Retinal pigment epithelial cell (primary cell): ENCODE measurements around the gene FUT8.
"Not testable (repeated sequence)": the region's sequence is repeated elsewhere in the genome, so short reads cannot be mapped to it uniquely, and the experiment has no call there.

Source experiments
- DNase-seq: peaks from one replicate; pipeline ENCODE4 v3.0.0-alpha.2; 2010; ENCODE audit warnings: low read depth
- H3K4me3 ChIP-seq: 2 replicates; pipeline ENCODE4 v1.5.1; 2011; ENCODE audit warnings: mild to moderate bottlenecking, low read length, control low read depth, moderate library complexity
- TF ChIP-seq, protein P1 (sequence below): conservative IDR thresholded peaks from 2 replicates; pipeline ENCODE4 v1.5.1; 2011; ENCODE audit warnings: low read depth, low read length, control low read depth, inconsistent platforms

Gene FUT8

DNA sequence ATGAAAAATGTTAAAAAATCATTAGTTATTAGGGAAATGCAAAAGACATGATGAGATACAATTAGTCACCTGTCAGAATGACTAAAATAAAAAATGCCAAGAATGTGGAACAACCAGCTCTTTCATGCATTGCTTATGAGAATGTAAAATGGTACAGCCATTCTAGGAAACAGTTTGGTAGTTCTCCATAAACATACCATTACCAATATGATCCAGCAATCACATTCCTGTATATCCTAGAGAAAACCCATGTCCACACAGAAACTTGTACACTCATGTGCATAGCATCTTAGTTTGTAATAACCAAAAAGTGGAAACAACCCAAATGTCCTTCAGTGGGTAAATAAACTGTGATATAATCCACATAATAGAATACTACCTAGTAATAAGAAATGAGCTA, 245.7 kb downstream of the FUT8 start:
- TF ChIP-seq, protein P1, sequence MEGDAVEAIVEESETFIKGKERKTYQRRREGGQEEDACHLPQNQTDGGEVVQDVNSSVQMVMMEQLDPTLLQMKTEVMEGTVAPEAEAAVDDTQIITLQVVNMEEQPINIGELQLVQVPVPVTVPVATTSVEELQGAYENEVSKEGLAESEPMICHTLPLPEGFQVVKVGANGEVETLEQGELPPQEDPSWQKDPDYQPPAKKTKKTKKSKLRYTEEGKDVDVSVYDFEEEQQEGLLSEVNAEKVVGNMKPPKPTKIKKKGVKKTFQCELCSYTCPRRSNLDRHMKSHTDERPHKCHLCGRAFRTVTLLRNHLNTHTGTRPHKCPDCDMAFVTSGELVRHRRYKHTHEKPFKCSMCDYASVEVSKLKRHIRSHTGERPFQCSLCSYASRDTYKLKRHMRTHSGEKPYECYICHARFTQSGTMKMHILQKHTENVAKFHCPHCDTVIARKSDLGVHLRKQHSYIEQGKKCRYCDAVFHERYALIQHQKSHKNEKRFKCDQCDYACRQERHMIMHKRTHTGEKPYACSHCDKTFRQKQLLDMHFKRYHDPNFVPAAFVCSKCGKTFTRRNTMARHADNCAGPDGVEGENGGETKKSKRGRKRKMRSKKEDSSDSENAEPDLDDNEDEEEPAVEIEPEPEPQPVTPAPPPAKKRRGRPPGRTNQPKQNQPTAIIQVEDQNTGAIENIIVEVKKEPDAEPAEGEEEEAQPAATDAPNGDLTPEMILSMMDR = no peak
- DNase-seq = no peak
- no peak overlapping the region for H3K4me3 ChIP-seq

DNA sequence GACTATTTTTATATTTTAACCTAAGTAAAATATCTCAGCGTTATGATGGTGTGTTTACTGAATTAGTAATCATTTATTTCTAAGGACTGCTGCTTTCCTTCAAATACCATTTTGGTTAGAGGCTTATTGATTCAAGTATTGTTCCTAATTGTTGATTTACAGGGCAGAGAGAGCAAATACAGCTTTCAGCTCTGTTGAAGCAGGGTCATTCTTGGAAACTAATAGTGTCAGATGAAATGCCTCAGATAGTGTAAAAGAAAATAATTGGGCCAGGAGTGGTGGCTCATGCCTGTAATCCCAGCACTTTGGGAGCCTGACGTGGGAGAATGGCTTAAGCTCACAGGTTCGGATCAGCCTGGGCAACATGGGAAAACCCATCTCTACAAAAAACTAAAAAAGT, 249.3 kb downstream of the FUT8 start:
- DNase-seq = no peak
- no peak overlapping the region for H3K4me3 ChIP-seq
- TF ChIP-seq, protein P1 = no peak

DNA sequence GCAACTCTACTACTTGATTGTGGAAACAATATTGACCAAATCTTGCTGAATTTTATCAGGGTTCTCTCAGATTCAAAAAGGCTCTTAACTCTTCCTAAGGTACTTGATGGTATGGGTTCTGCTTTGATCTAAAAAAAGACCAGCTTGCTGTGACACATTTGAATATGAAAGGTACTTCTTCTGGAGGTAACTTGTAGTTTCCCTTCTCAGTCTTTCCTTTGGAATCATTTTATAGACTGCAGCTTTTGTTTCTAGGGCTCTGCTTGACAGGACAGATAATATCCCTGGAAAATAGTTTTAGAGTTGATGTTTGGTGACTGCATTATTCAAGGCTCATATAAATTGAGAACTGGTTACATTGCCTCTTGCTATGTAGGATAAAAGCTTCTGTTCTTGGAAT, 251.9 kb downstream of the FUT8 start:
- H3K4me3 ChIP-seq = no peak overlapping the region
- TF ChIP-seq, protein P1 = no peak
- no peak for DNase-seq

DNA sequence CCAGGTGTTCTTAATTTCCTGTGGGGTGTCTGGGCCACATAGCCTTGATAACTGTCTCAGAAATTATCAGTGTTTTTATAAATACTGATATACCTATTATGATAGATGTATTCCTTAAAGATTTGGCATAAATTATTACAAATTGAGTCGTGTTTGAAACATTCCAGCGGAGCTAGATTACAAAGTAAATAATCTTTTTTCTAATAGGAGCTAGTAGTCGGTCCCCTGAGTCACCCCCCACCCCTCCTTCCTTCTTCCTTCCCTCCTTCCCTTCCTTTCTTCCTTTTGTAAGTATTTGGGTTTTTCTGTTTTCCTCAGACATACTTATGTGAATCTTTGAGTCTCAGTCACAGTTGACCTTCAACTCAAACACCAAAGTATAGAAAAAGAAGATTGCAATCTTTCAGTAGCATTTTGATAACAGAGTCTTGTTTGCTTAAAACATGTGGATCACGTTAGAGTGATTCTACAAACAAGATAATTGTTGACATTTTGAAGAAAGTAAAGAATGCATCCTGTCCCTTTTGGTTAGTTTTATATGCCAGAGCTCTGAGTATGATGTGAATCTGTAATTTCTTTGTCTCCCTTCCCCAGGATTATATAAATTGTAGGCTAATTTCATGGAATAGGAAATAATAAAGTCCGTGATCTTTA, 264.0 kb downstream of the FUT8 start:
- no peak for DNase-seq
- no peak overlapping the region for H3K4me3 ChIP-seq
- TF ChIP-seq, protein P1 = no peak

DNA sequence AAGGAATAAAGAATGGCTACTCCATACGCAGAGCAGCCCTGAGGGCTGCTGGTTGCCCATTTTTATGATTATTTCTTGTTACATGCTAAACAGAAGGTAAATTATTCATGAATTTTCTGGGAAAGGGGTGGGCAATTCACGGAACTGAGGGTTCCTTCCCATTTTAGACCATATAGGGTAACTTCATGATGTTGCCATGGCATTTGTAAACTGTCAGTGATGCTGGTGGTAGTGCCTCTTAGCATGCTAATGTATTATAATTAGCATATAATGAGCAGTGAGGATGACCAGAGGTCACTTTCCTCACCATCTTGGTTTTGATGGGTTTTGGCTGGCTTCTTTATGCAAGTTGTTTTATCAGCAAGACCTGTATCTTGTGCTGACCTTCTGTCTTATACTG, 273.0 kb downstream of the FUT8 start:
- DNase-seq = no peak
- no peak overlapping the region for H3K4me3 ChIP-seq
- TF ChIP-seq, protein P1 = no peak

DNA sequence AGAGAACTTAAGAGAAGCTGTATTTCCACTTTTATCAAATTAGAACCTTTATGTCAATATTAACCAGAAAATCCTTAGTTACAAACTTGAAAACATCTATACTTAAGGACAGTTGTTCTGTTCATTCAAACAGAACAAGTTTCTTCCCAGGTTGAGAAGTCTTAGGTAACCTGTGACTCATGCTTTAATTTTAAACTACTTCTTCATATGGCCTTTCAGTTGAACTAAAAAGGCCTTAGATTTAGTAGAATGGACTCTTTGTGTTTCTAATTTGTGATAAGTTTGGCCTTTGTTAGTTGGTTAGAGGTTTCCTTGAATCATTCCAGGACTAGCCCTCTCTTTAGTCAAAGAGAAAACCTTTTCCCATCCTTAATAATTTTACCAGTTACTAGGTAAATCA, 274.2 kb downstream of the FUT8 start:
- no peak overlapping the region for H3K4me3 ChIP-seq
- TF ChIP-seq, protein P1 = no peak
- no peak for DNase-seq

DNA sequence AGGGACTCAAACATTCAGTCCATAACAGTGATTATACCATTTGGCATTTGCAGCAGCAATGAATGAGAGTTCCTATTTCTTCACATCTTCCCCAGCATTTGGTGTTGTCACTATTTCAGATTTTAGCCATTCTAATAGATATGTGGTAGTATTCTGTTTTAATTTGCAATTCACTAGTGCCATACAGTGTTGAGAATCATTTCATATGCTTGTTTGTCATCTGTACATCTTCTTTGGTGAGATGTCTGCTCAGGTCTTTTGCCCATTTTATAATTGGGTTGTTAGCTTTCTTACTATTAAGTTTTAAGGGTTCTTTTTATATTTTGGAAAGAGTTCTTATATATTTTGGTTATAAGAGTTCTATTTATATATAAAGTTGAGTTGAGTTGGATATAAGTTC, 276.5 kb downstream of the FUT8 start:
- no peak for DNase-seq
- no peak overlapping the region for H3K4me3 ChIP-seq
- TF ChIP-seq, protein P1 = no peak

DNA sequence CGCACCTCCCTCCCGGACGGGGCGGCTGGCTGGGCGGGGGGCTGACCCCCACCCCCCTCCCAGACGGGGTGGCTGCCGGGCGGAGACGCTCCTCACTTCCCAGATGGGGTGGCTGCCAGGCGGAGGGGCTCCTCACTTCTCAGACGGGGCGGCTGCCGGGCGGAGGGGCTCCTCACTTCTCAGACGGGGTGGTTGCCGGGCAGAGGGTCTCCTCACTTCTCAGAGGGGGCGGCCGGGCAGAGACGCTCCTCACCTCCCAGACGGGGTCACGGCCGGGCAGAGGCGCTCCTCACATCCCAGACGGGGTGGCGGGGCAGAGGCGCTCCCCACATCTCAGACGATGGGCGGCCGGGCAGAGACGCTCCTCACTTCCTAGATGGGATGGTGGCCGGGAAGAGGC, 280.0 kb downstream of the FUT8 start:
- not testable (repeated sequence) for H3K4me3 ChIP-seq, DNase-seq
